Measurements from ENCODE around the gene KCTD19.

KCTD19 gene

DNA sequence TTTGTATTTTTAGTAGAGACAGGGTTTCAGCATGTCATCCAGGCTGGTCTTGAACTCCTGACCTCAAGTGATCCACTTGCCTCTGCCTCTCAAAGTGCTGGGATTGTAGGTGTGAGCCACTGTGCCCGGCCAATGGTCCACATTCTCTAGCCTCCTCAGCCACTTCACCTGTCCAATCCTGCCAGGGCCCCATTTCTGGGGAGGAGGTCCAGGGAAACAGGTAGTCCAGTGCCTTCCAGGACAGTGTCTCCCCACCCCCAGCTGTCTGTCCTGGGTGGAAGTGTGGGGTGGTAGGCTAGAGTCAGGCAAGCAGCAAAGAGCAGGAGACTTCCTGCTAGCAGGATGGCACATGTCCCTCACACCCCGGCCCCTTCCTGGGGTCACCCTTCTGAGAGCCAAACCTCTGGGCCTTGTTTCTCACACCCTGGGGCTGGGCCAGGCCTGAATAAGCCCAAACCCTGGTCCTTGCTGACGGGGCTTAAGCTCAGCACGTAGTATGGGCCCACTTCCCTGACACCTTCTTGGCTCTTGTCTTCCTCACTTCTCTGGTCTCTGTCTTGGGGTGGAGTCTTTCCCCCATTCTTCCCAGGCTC lies 84.3 kb downstream of the KCTD19 start:
- DNase-seq (ENCODE audit: low spot score), result no peak

DNA sequence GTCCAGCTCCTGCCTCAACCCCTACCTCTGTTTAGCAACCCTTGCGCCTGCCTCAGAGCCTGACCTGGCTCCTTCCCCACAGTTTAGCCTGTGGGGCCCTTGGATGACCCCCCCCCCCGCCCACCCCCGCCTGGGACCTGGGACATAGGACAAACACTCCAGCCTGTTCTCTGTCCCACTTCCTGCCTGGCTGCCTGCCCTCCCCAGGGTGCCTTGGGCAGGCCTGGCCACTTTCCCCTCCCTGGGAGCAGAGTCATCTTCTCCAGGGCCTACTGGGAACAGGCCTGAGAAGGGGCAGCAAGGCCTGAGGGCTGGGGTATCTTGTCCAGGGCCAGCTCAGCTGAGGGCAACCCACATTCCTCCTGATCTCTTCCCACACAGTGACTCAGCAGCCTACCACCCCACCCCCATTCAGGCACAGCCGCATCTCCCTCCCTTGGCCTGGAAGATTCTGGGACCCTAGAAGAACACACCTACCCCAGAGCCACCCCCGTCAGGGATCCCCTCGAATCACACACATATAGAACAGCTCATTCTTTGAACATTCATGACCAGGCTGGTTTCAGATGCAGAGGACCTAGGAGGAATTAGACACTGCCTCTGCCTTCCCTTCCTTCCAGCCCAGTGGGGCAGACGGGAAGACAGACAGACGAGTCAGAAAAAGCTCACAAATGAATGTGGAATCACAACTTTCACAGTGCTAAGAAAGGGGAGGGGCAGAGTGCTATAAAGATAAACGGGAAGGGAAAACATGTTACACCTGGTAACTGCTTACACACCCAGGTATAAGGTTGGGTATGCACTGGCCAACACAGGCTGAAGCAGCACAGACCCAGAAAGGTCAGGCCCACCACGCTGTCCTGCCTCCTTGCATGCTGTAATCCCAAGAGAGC lies 85.3 kb downstream of the KCTD19 start:
- DNase-seq (ENCODE audit: low spot score), result peak; percentile 90

DNA sequence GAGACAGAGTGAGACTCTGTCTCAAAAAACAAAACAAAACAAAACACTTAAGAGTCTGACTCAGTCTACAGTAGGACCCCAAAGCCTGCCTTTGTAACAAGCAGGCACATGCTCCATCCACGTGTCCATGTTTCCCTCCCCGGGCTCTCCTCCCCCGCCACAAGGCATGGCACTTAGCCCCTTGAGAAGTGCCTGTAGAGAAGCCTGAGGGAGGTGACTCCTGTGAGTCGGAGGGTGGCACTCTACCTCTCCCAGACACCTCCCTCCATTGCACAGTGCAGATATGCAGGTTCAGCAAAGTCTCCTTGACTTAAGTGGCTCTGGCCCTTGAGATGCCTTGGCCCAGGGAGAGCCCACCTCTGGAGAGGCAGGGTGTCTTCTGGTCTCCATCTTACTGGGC lies 86.0 kb downstream of the KCTD19 start:
- DNase-seq (ENCODE audit: low spot score), result peak; percentile 39
